Fibroblast of lung (primary cell): ENCODE results near the gene PTPDC1. TPM values are rescaled to one million over a fixed set of nuclear protein-coding genes. Genes with fewer than 3 reads are reported as not detected.
"Not testable (repeated sequence)": the region's sequence is repeated elsewhere in the genome, so short reads cannot be mapped to it uniquely, and the experiment has no call there.

Source experiments
- DNase-seq, 2 donors: peaks; one replicate each; pipeline versions ENCODE4 v3.0.0 to v3.0.0-alpha.2; 2010; ENCODE audit warnings: low read depth in 2 of 2
- H2AFZ ChIP-seq: 2 replicates; pipeline ENCODE4 v1.5.1; 2012; ENCODE audit warnings: low read length, control low read depth, inconsistent platforms
- H3K27ac ChIP-seq: 2 replicates; pipeline ENCODE4 v1.5.1; 2011; ENCODE audit warnings: low read length, control low read depth; ENCODE audit not compliant: insufficient read depth
- H3K27me3 ChIP-seq: 2 replicates; pipeline ENCODE4 v1.5.1; 2011; ENCODE audit warnings: mild to moderate bottlenecking, low read length; ENCODE audit not compliant: control insufficient read depth, insufficient read depth
- H3K36me3 ChIP-seq: 2 replicates; pipeline ENCODE4 v1.5.1; 2011; ENCODE audit warnings: low read length; ENCODE audit not compliant: control insufficient read depth, insufficient read depth
- H3K4me1 ChIP-seq: 2 replicates; pipeline ENCODE4 v1.5.1; 2011; ENCODE audit warnings: low read length; ENCODE audit not compliant: control insufficient read depth, insufficient read depth; ENCODE audit errors: extremely low read depth
- H3K4me2 ChIP-seq: 2 replicates; pipeline ENCODE4 v1.5.1; 2011; ENCODE audit warnings: low read length, control low read depth; ENCODE audit not compliant: insufficient read depth; ENCODE audit errors: extremely low read depth
- H3K4me3 ChIP-seq, 4 experiments: fragments of 200-600 bp in 1 of 4; sonication (generic) in 1 of 4; replicated peaks in 1 of 4; 2 replicates each; pipeline ENCODE4 v1.5.1; 2011 to 2016; ENCODE audit warnings: low read length in 4 of 4, low read depth in 3 of 4, mild to moderate bottlenecking in 3 of 4, control low read depth in 2 of 4, inconsistent platforms in 1 of 4, mixed read lengths in 1 of 4; ENCODE audit not compliant: insufficient read depth in 1 of 4; ENCODE audit errors: control extremely low read depth in 1 of 4
- H3K79me2 ChIP-seq: 2 replicates; pipeline ENCODE4 v1.5.1; 2012; ENCODE audit warnings: mild to moderate bottlenecking, low read length, inconsistent platforms; ENCODE audit not compliant: control insufficient read depth, insufficient read depth
- H3K9ac ChIP-seq: 2 replicates; pipeline ENCODE4 v1.5.1; 2011; ENCODE audit warnings: mild to moderate bottlenecking, low read length, control low read depth; ENCODE audit not compliant: insufficient read depth
- H3K9me3 ChIP-seq: 2 replicates; pipeline ENCODE4 v1.5.1; 2012; ENCODE audit warnings: low read depth, low read length; ENCODE audit not compliant: control insufficient read depth, insufficient read depth
- H4K20me1 ChIP-seq: 2 replicates; pipeline ENCODE4 v1.5.1; 2011; ENCODE audit warnings: low read length; ENCODE audit not compliant: control insufficient read depth, insufficient read depth; ENCODE audit errors: extremely low read depth
- CTCF ChIP-seq, 2 donors: IDR thresholded peaks in 1 of 2; conservative IDR thresholded peaks in 1 of 2; 1 replicate in 1 of 2; 2 replicates in 1 of 2; pipeline ENCODE4 v1.5.1; 2011 to 2012; ENCODE audit warnings: low read length in 2 of 2, control low read depth in 1 of 2, inconsistent platforms in 1 of 2, low read depth in 1 of 2, mild to moderate bottlenecking in 1 of 2
- EZH2 ChIP-seq: IDR thresholded peaks from 2 replicates; pipeline ENCODE4 v1.5.1; 2012; ENCODE audit warnings: low read length, control low read depth, mild to moderate bottlenecking; ENCODE audit errors: missing control alignments
- polyA plus RNA-seq, 2 donors: library from polyadenylated mRNA; depleted of rRNA in 1 of 2; stranded (reverse) in 1 of 2; unstranded in 1 of 2; fragments of >200 nt; gene quantifications; 2 replicates each; pipeline ENCODE4 v1.2.1, GENCODE V29; 2011 to 2012; ENCODE audit warnings: missing spikeins in 1 of 2
- total RNA-seq: library from RNA; depleted of rRNA; stranded (reverse); fragments of >200 nt; gene quantifications from 2 replicates; pipeline ENCODE4 v1.2.1, GENCODE V29; 2014

Gene PTPDC1
- total and polyA plus RNA-seq, 2 donors (not counting 1 experiment from before 2014, with no cell fraction given) = 4.4 to 7.6 TPM

- no peaks in the 10 kb centered on the region for H4K20me1 ChIP-seq
These were observed 880 bp upstream of the PTPDC1 start for GRCh38 chr9:94083384-94083783.

GRCh38 chr9:94085062-94085639 is 887 bp downstream of the PTPDC1 start:
- peak; percentile 37 to 82 for DNase-seq
- no peaks in the 10 kb centered on the region for H4K20me1 ChIP-seq
- TF ChIP-seq EZH2 (no peak), CTCF (conservative IDR thresholded peaks at IDR 0.05 in 1 of 2, IDR thresholded peaks at IDR 0.05 in 1 of 2; ENCODE audit: low read depth in 1 of 2, low read length in 2 of 2) (no peak)
- H3K4me1 ChIP-seq = peaks cover 4% of the 10 kb centered on the region
- H3K36me3 ChIP-seq = no peaks in the 10 kb centered on the region
- H3K9me3 ChIP-seq = no peaks in the 10 kb centered on the region
- H2AFZ ChIP-seq = no peak overlapping the region
- H3K27ac ChIP-seq = no peak overlapping the region
- H3K27me3 ChIP-seq = no peaks in the 10 kb centered on the region
- peak overlapping the region in 1 of 4 experiments; percentile 42 for H3K4me3 ChIP-seq
- no peak overlapping the region for H3K9ac ChIP-seq
- H3K4me2 ChIP-seq = no peak overlapping the region
- H3K79me2 ChIP-seq = no peaks in the 10 kb centered on the region

More at GRCh38 chr9:94083384-94083783, 880 bp upstream of the PTPDC1 start:
- Histone ChIP-seq H3K9me3 (no peaks in the 10 kb centered on the region), H3K27me3 (no peaks in the 10 kb centered on the region), H2AFZ (no peak overlapping the region), H3K27ac (no peak overlapping the region), H3K79me2 (no peaks in the 10 kb centered on the region), H3K4me3 (no peak overlapping the region), H3K9ac (no peak overlapping the region), H3K4me1 (peaks cover 4% of the 10 kb centered on the region), H3K4me2 (no peak overlapping the region), H3K36me3 (no peaks in the 10 kb centered on the region)
- DNase-seq = peak in 1 of 2 donors; percentile 32
- TF ChIP-seq EZH2 (no peak), CTCF (conservative IDR thresholded peaks at IDR 0.05 in 1 of 2, IDR thresholded peaks at IDR 0.05 in 1 of 2; ENCODE audit: low read depth in 1 of 2, low read length in 2 of 2) (no peak)

GRCh38 chr9:94086486-94087345 is 2.5 kb downstream of the PTPDC1 start:
- H3K4me3 ChIP-seq = no peak overlapping the region
- TF ChIP-seq EZH2 (no peak), CTCF (conservative IDR thresholded peaks at IDR 0.05 in 1 of 2, IDR thresholded peaks at IDR 0.05 in 1 of 2; ENCODE audit: low read depth in 1 of 2, low read length in 2 of 2) (no peak)
- H2AFZ ChIP-seq = no peak overlapping the region
- H3K36me3 ChIP-seq = no peaks in the 10 kb centered on the region
- H3K27me3 ChIP-seq = no peaks in the 10 kb centered on the region
- H3K4me1 ChIP-seq = peaks cover 4% of the 10 kb centered on the region
- no peak overlapping the region for H3K4me2 ChIP-seq
- H3K27ac ChIP-seq = no peak overlapping the region
- DNase-seq = peak; percentile 65 to 78
- H3K9ac ChIP-seq = no peak overlapping the region
- H3K9me3 ChIP-seq = no peaks in the 10 kb centered on the region
- H3K79me2 ChIP-seq = no peaks in the 10 kb centered on the region
- H4K20me1 ChIP-seq = no peaks in the 10 kb centered on the region

- not testable (repeated sequence) for H3K9me3 ChIP-seq, DNase-seq, H2AFZ ChIP-seq, H3K4me1 ChIP-seq, H3K79me2 ChIP-seq, H3K9ac ChIP-seq, H3K36me3 ChIP-seq, H3K27ac ChIP-seq, H4K20me1 ChIP-seq, H3K27me3 ChIP-seq, H3K4me2 ChIP-seq, H3K4me3 ChIP-seq
These were observed 10.2 kb downstream of the PTPDC1 start for GRCh38 chr9:94094219-94095145.
